Breast epithelium (tissue), 4 donors: ENCODE measurements around the gene H6PD. TPM values are rescaled to one million over a fixed set of nuclear protein-coding genes. Genes with fewer than 3 reads are reported as not detected.

Source experiments
- DNase-seq, 2 donors: peaks; one replicate each; pipeline ENCODE4 v3.0.0-alpha.2; 2019; ENCODE audit warnings: low spot score in 2 of 2
- H3K27ac ChIP-seq, 2 donors: fragments of 200-600 bp; sonication (generic) in 1 of 2; one replicate each; pipeline ENCODE4 v1.5.1; 2016 to 2019; ENCODE audit warnings: mild to moderate bottlenecking in 1 of 2
- H3K27me3 ChIP-seq, 2 donors: fragments of 200-600 bp; sonication (generic) in 1 of 2; one replicate each; pipeline versions ENCODE4 v1.5.1 to v1.6.0; 2017 to 2019; ENCODE audit warnings: control low read depth in 1 of 2, mild to moderate bottlenecking in 1 of 2
- H3K36me3 ChIP-seq: fragments of 200-600 bp; one replicate; pipeline ENCODE4 v1.5.1; 2019
- H3K4me1 ChIP-seq, 2 donors: fragments of 200-600 bp; sonication (generic); one replicate each; pipeline ENCODE4 v1.5.1; 2016 to 2019; ENCODE audit warnings: control low read depth in 1 of 2
- H3K4me3 ChIP-seq, 3 donors: fragments of 200-600 bp; sonication (generic); 1 replicate in 2 of 3; 2 replicates in 1 of 3; pipeline ENCODE4 v1.5.1; 2016 to 2019; ENCODE audit warnings: mild to moderate bottlenecking in 3 of 3, moderate library complexity in 2 of 3
- H3K9me3 ChIP-seq, 2 donors: fragments of 200-600 bp; sonication (generic) in 1 of 2; one replicate each; pipeline ENCODE4 v1.5.1; 2016 to 2019; ENCODE audit warnings: control low read depth in 1 of 2
- CTCF ChIP-seq, 3 donors: fragments of 450-650 bp; IDR thresholded peaks; one replicate each; pipeline ENCODE4 v1.5.1; 2016 to 2017; ENCODE audit warnings: antibody characterized with exemption in 3 of 3, mild to moderate bottlenecking in 3 of 3, moderate library complexity in 3 of 3
- POLR2A ChIP-seq: fragments of 450-650 bp; IDR thresholded peaks from one replicate; pipeline ENCODE4 v1.6.1; 2016; ENCODE audit warnings: antibody characterized with exemption, mild to moderate bottlenecking, moderate library complexity
- POLR2AphosphoS5 ChIP-seq, 3 donors: sonication (generic); formaldehyde crosslinking; IDR thresholded peaks; one replicate each; pipeline ENCODE4 v1.6.1; 2017; ENCODE audit warnings: antibody characterized with exemption in 3 of 3
- intact Hi-C: fragments of 100-400 bp; cut with DNase I; formaldehyde crosslinking; loops from one replicate; pipeline ENCODE4 v1.15.1; 2023; ENCODE audit warnings: low total_unique reads
- total RNA-seq, 3 donors: library from RNA; depleted of rRNA; stranded (reverse); fragments of >200 nt; gene quantifications; one replicate each; pipeline ENCODE4 v1.1.0, GENCODE V29; 2016

H6PD gene
- total RNA-seq, 3 donors from 2014 or later: 46.4 to 77.4 (median 49.5) TPM

GRCh38 chr1:9267827-9268581, 33.4 kb downstream of the H6PD start:
- Histone ChIP-seq H3K4me3 (no peak overlapping the region), H3K27ac (no peak overlapping the region), H3K27me3 (no peaks in the 10 kb centered on the region), H3K36me3 (no peaks in the 10 kb centered on the region), H3K4me1 (no peaks in the 10 kb centered on the region), H3K9me3 (no peaks in the 10 kb centered on the region)
- intact Hi-C loops: no loop called here
- TF ChIP-seq POLR2A (no peak), POLR2AphosphoS5 (IDR thresholded peaks at IDR 0.05) (no peak), CTCF (IDR thresholded peaks at IDR 0.05) (no peak)
- DNase-seq: no peak

GRCh38 chr1:9269078-9269501, 34.5 kb downstream of the H6PD start:
- TF ChIP-seq POLR2A (no peak), POLR2AphosphoS5 (IDR thresholded peaks at IDR 0.05) (no peak)
- H3K4me3 ChIP-seq: no peak overlapping the region
- H3K4me1 ChIP-seq: no peaks in the 10 kb centered on the region
- no peak overlapping the region for H3K27ac ChIP-seq
- intact Hi-C loops: no loop called here
- H3K27me3 ChIP-seq: no peaks in the 10 kb centered on the region
- H3K36me3 ChIP-seq: no peaks in the 10 kb centered on the region
- DNase-seq: no peak
- H3K9me3 ChIP-seq: no peaks in the 10 kb centered on the region

GRCh38 chr1:9269721-9270120, 35.1 kb downstream of the H6PD start:
- H3K27ac ChIP-seq: no peak overlapping the region
- H3K4me1 ChIP-seq: no peaks in the 10 kb centered on the region
- no peak overlapping the region for H3K4me3 ChIP-seq
- H3K9me3 ChIP-seq: no peaks in the 10 kb centered on the region
- intact Hi-C loops: no loop called here
- H3K27me3 ChIP-seq: no peaks in the 10 kb centered on the region
- TF ChIP-seq POLR2A (no peak), CTCF (IDR thresholded peaks at IDR 0.05) (no peak), POLR2AphosphoS5 (IDR thresholded peaks at IDR 0.05) (no peak)
- no peaks in the 10 kb centered on the region for H3K36me3 ChIP-seq
- no peak for DNase-seq

- no peaks in the 10 kb centered on the region for H3K9me3 ChIP-seq
- H3K4me3 ChIP-seq: no peak overlapping the region
- H3K27me3 ChIP-seq: no peaks in the 10 kb centered on the region
- no peaks in the 10 kb centered on the region for H3K4me1 ChIP-seq
- H3K27ac ChIP-seq: no peak overlapping the region
- intact Hi-C loops: no loop called here
- H3K36me3 ChIP-seq: no peaks in the 10 kb centered on the region
- no peak for TF ChIP-seq POLR2AphosphoS5 (IDR thresholded peaks at IDR 0.05)
- TF ChIP-seq POLR2A: no peak
- TF ChIP-seq CTCF (IDR thresholded peaks at IDR 0.05): no peak
- no peak for DNase-seq
Observed at GRCh38 chr1:9270290-9270883, 35.8 kb downstream of the H6PD start.

GRCh38 chr1:9271283-9271682, 36.7 kb downstream of the H6PD start:
- Histone ChIP-seq H3K9me3 (no peaks in the 10 kb centered on the region), H3K36me3 (no peaks in the 10 kb centered on the region), H3K4me3 (no peak overlapping the region), H3K4me1 (no peaks in the 10 kb centered on the region), H3K27me3 (no peaks in the 10 kb centered on the region), H3K27ac (no peak overlapping the region)
- TF ChIP-seq POLR2AphosphoS5 (IDR thresholded peaks at IDR 0.05) (no peak), CTCF (IDR thresholded peaks at IDR 0.05) (no peak), POLR2A (no peak)
- intact Hi-C loops: no loop called here
- no peak for DNase-seq
